ENCODE results near the gene NPHP4. TPM values are rescaled to one million over a fixed set of nuclear protein-coding genes. Genes with fewer than 3 reads are reported as not detected.

The NPHP4 gene
- 31.9 and 33.2 TPM in 2 replicates for total RNA-seq
- long read RNA-seq, partial matches to known transcripts: 1 of 5 reads
- long read RNA-seq, other reads (novel, unspliced or antisense): 4 of 5 reads

GRCh38 chr1:5992026-5992813 lies at the start of gene NPHP4:
Gene NPHP4, minus strand, starts transcription at chr1:5992425. Its CDS starts 6,136 bp downstream, at chr1:5986289.
- DNase-seq (ENCODE audit: low read depth, low spot score): peak; percentile 99
- Mint-ChIP-seq H3K4me1 (peaks cover 23% of the 10 kb centered on the region), H3K9me3 (no peaks in the 10 kb centered on the region), H3K36me3 (ENCODE audit: low read depth) (no peaks in the 10 kb centered on the region), H3K4me3 (peak within 1 kb of the TSS; percentile 96), H3K27ac (ENCODE audit: unreplicated experiment) (peak within 1 kb of the TSS; percentile 76), H3K27me3 (ENCODE audit: low read depth) (peaks cover 11% of the 10 kb centered on the region)
- TF ChIP-seq CTCF (conservative IDR thresholded peaks at IDR 0.05): no peak

GRCh38 chr1:6041432-6042062 lies 49.3 kb upstream of the NPHP4 start:
- Mint-ChIP-seq H3K27ac (ENCODE audit: unreplicated experiment) (no peak overlapping the region), H3K9me3 (no peaks in the 10 kb centered on the region), H3K4me1 (peaks cover 22% of the 10 kb centered on the region), H3K4me3 (no peak overlapping the region), H3K27me3 (ENCODE audit: low read depth) (no peaks in the 10 kb centered on the region), H3K36me3 (ENCODE audit: low read depth) (no peaks in the 10 kb centered on the region)
- peak; percentile 58 for DNase-seq (ENCODE audit: low read depth, low spot score)
- TF ChIP-seq CTCF (conservative IDR thresholded peaks at IDR 0.05): peak; percentile 69

GRCh38 chr1:6040861-6041415 lies 48.7 kb upstream of the NPHP4 start:
- no peak for DNase-seq (ENCODE audit: low read depth, low spot score)
- H3K4me3 Mint-ChIP-seq: no peak overlapping the region
- H3K4me1 Mint-ChIP-seq: peaks cover 22% of the 10 kb centered on the region
- H3K27ac Mint-ChIP-seq (ENCODE audit: unreplicated experiment): no peak overlapping the region
- H3K27me3 Mint-ChIP-seq (ENCODE audit: low read depth): no peaks in the 10 kb centered on the region
- H3K36me3 Mint-ChIP-seq (ENCODE audit: low read depth): no peaks in the 10 kb centered on the region
- TF ChIP-seq CTCF (conservative IDR thresholded peaks at IDR 0.05): no peak
- H3K9me3 Mint-ChIP-seq: no peaks in the 10 kb centered on the region

GRCh38 chr1:6040444-6040843 lies 48.2 kb upstream of the NPHP4 start:
- Mint-ChIP-seq H3K27ac (ENCODE audit: unreplicated experiment) (no peak overlapping the region), H3K4me3 (no peak overlapping the region), H3K4me1 (peaks cover 22% of the 10 kb centered on the region), H3K36me3 (ENCODE audit: low read depth) (no peaks in the 10 kb centered on the region), H3K27me3 (ENCODE audit: low read depth) (no peaks in the 10 kb centered on the region), H3K9me3 (no peaks in the 10 kb centered on the region)
- DNase-seq (ENCODE audit: low read depth, low spot score): no peak
- no peak for TF ChIP-seq CTCF (conservative IDR thresholded peaks at IDR 0.05)

- Mint-ChIP-seq H3K9me3 (no peaks in the 10 kb centered on the region), H3K27ac (ENCODE audit: unreplicated experiment) (no peak overlapping the region), H3K4me3 (no peak overlapping the region), H3K36me3 (ENCODE audit: low read depth) (no peaks in the 10 kb centered on the region), H3K27me3 (ENCODE audit: low read depth) (peaks cover 7% of the 10 kb centered on the region), H3K4me1 (peaks cover 16% of the 10 kb centered on the region)
- TF ChIP-seq CTCF (conservative IDR thresholded peaks at IDR 0.05): no peak
- DNase-seq (ENCODE audit: low read depth, low spot score): no peak
Measured at GRCh38 chr1:6039031-6039430, 46.8 kb upstream of the NPHP4 start.

All from neural crest cell (in vitro differentiated cells).